ENCODE results near the gene MPO.

DNA sequence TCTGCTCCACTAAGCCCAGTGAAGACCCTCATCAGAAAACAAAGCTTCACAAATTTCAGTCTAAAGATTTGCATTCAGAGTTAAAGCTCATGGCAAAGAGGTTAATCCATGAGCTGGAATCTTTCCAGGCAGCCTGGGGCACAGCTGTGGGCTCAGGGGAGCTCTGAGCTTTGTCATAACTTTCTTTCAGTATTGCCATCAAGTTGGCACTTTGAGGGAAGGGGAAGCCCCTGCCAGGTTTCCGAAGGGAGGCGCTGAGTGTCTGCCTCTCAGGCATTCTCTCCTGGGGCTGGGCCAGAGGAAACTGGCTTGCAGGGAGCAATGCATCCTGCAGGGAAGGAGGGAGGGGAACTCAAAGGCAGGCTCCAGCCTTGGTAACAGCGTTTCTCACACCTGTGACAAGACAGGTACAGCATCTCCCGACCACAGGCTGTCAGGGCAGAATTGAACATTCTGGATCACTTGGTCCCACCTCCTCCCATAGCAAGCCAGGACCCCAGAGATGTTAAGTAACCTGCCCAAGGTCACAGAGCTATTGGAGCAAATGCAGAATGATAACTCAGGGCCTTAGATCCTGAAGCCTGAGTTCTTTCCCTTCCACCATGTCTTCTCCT lies 38.5 kb downstream of the MPO start:
- TF ChIP-seq JUNB (IDR thresholded peaks at IDR 0.05) (no peak), RCOR1 (conservative IDR thresholded peaks at IDR 0.05; ENCODE audit: low read depth, low read length) (no peak), JUND (IDR thresholded peaks at IDR 0.05; ENCODE audit: low read depth, low read length) (no peak), ATF7 (IDR thresholded peaks at IDR 0.05; ENCODE audit: low read depth) (no peak), HCFC1 (IDR thresholded peaks at IDR 0.05; ENCODE audit: low read length) (no peak), NFYB (IDR thresholded peaks at IDR 0.05; ENCODE audit: insufficient read depth, low read depth, low read length) (no peak), FOS (IDR thresholded peaks at IDR 0.05; ENCODE audit: borderline replicate concordance, extremely low read depth, insufficient read length) (no peak), TARDBP (IDR thresholded peaks at IDR 0.05; ENCODE audit: borderline replicate concordance) (no peak), POLR2AphosphoS5 (IDR thresholded peaks at IDR 0.05; ENCODE audit: low read length) (no peak), ZNF207 (IDR thresholded peaks at IDR 0.05; ENCODE audit: borderline replicate concordance) (no peak)
- TF ChIP-seq, protein P1, sequence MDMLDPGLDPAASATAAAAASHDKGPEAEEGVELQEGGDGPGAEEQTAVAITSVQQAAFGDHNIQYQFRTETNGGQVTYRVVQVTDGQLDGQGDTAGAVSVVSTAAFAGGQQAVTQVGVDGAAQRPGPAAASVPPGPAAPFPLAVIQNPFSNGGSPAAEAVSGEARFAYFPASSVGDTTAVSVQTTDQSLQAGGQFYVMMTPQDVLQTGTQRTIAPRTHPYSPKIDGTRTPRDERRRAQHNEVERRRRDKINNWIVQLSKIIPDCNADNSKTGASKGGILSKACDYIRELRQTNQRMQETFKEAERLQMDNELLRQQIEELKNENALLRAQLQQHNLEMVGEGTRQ (IDR thresholded peaks at IDR 0.05; ENCODE audit: borderline replicate concordance, low read depth, low read length) = no peak
- TF ChIP-seq, protein P2, sequence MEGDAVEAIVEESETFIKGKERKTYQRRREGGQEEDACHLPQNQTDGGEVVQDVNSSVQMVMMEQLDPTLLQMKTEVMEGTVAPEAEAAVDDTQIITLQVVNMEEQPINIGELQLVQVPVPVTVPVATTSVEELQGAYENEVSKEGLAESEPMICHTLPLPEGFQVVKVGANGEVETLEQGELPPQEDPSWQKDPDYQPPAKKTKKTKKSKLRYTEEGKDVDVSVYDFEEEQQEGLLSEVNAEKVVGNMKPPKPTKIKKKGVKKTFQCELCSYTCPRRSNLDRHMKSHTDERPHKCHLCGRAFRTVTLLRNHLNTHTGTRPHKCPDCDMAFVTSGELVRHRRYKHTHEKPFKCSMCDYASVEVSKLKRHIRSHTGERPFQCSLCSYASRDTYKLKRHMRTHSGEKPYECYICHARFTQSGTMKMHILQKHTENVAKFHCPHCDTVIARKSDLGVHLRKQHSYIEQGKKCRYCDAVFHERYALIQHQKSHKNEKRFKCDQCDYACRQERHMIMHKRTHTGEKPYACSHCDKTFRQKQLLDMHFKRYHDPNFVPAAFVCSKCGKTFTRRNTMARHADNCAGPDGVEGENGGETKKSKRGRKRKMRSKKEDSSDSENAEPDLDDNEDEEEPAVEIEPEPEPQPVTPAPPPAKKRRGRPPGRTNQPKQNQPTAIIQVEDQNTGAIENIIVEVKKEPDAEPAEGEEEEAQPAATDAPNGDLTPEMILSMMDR (IDR thresholded peaks at IDR 0.05 in 2 of 3, conservative IDR thresholded peaks at IDR 0.05 in 1 of 3; ENCODE audit: control insufficient read depth in 2 of 3, extremely low read depth in 1 of 3, insufficient read depth in 1 of 3, low read depth in 3 of 3, low read length in 3 of 3) = no peak

Measured in GM12878 (cell line).